Brain pericyte (primary cell): ENCODE results near the gene KRT76.
"Not testable (repeated sequence)": the region's sequence is repeated elsewhere in the genome, so short reads cannot be mapped to it uniquely, and the experiment has no call there.

Experiments
- DNase-seq: peaks from one replicate; pipeline ENCODE4 v3.0.0-alpha.2; 2012; ENCODE audit warnings: low read depth, low spot score

Gene KRT76

GRCh38 chr12:52797529-52797894, 20.4 kb upstream of the KRT76 start:
- DNase-seq, result no peak

- no peak for DNase-seq
Observed at GRCh38 chr12:52796839-52797528, 19.8 kb upstream of the KRT76 start.

- DNase-seq, result no peak
Observed at GRCh38 chr12:52796429-52796794, 19.3 kb upstream of the KRT76 start.

- no peak for DNase-seq
Observed at GRCh38 chr12:52795694-52796428, 18.7 kb upstream of the KRT76 start, which contains the start of gene KRT3. Gene KRT3, minus strand, starts transcription at chr12:52796117. Its CDS starts 75 bp downstream, at chr12:52796042.

- DNase-seq, result not testable (repeated sequence)
Observed at GRCh38 chr12:52795332-52795674, 18.2 kb upstream of the KRT76 start.

GRCh38 chr12:52794479-52795331, 17.6 kb upstream of the KRT76 start:
- no peak for DNase-seq

GRCh38 chr12:52792185-52793029, 15.3 kb upstream of the KRT76 start:
- no peak for DNase-seq

- DNase-seq, result no peak
Observed at GRCh38 chr12:52791271-52792184, 14.4 kb upstream of the KRT76 start.

GRCh38 chr12:52790427-52791270, 13.5 kb upstream of the KRT76 start:
- DNase-seq, result no peak

- no peak for DNase-seq
Observed at GRCh38 chr12:52789637-52790426, 12.7 kb upstream of the KRT76 start.

- no peak for DNase-seq
Observed at GRCh38 chr12:52788876-52789636, 11.9 kb upstream of the KRT76 start.

GRCh38 chr12:52788192-52788875, 11.2 kb upstream of the KRT76 start:
- DNase-seq, result no peak

GRCh38 chr12:52787324-52788191, 10.4 kb upstream of the KRT76 start:
- DNase-seq, result no peak

- DNase-seq, result no peak
Observed at GRCh38 chr12:52784909-52785308, 7.8 kb upstream of the KRT76 start.

- DNase-seq, result no peak
Observed at GRCh38 chr12:52783563-52784316, 6.6 kb upstream of the KRT76 start.

GRCh38 chr12:52782502-52782901, 5.4 kb upstream of the KRT76 start:
- DNase-seq, result no peak
